ENCODE measurements around the gene SUDS3. TPM values are rescaled to one million over a fixed set of nuclear protein-coding genes. Genes with fewer than 3 reads are reported as not detected.

SUDS3 gene
- polyA plus RNA-seq, 3 donors, result 7.3 to 18.3 (median 7.8) TPM

GRCh38 chr12:118429688-118430383 is 53.5 kb downstream of the SUDS3 start:
- 66 to 70% (median 67%) methylated on average over 7 of the region's 7 CpGs for WGBS, 3 donors
- no peak overlapping the region for H3K27ac ChIP-seq (ENCODE audit: low read depth, low read length)

- no peak overlapping the region for H3K27ac ChIP-seq (ENCODE audit: low read depth, low read length)
- 71 to 88% (median 79%) methylated on average over 4 of the region's 4 CpGs for WGBS, 3 donors
Measured at GRCh38 chr12:118430516-118430915, 54.2 kb downstream of the SUDS3 start.

DNA sequence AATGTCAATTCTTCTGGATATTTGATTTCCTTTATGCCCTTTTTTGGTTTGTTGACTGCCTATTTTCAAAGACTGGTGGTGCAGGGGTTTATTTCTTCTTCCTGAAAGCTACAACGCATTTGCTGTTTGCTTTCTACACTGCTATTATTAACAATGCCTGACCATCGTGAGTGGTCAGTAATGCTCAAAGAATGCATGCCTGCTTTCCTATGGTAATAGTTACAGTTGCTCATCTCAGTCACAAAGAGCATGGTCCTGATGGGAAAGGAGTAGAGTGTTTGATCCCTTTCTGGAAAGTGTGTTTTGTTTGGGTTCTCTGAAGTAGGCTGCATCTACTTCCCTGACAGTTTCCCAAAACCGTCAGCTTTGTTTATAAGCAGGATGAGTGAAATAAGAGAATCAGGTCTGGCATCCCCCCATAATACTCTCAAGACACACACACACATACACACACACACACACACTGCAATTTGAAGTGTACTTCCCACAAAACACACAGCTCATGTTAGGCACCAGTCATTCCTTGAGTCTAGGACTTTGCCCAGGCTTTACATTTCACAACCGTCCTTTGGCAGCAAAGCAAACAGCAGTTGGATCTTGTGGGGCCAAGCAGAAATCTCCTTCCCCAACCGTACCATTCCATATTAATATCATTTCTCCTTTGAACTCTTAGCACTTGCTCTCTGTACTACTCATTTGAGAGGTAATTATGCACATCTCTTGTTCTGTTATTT is 56.6 kb downstream of the SUDS3 start:
- WGBS, 3 donors, result 58 to 67% (median 65%) methylated on average over 5 of the region's 5 CpGs
- H3K27ac ChIP-seq (ENCODE audit: low read depth, low read length), result no peak overlapping the region

GRCh38 chr12:118436002-118436730 is 59.8 kb downstream of the SUDS3 start:
- H3K27ac ChIP-seq (ENCODE audit: low read depth, low read length), result no peak overlapping the region
- 68 to 72% (median 68%) methylated on average over 10 of the region's 10 CpGs for WGBS, 3 donors

DNA sequence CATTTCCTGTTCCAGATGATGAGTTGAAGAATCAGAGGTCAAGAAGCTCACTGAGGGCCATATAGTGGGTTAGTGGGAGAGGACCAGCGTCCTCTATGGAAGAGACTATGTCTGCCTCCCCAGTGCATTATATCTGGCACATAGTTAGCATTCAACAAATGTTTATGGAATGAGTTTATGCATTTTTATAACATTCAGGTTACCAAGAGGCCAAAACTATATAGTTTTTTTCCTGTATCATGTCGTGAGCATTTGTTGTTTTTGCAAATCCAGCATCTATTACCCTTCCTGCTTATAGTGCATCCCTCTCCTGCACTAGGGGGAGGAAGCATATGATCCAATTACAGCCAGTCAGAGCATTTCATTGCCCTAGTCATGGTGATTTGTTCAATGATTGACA is 60.6 kb downstream of the SUDS3 start:
- 46 to 56% (median 53%) methylated on average over 2 of the region's 2 CpGs for WGBS, 3 donors
- H3K27ac ChIP-seq (ENCODE audit: low read depth, low read length), result no peak overlapping the region

DNA sequence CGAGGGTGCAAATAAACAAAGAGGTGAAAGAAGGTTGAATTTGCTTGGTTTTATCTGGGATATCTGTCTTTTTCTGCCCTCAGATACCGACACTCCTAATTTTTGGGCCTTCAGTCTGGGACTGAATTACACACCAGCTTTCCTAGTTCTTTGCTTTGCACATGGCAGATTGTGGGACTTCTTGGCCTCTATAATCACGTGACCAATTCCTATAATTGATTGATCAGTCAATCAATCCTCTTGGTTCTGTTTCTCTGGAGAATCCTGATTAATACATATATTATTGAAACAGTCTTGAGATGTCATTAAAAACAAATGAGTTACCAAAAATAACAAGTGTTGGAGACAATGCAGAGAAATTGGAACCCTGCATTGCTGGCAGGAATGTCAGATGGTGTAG is 62.7 kb downstream of the SUDS3 start:
- WGBS, 3 donors, result 62 to 82% (median 79%) methylated on average over 3 of the region's 3 CpGs
- H3K27ac ChIP-seq (ENCODE audit: low read depth, low read length), result no peak overlapping the region

- 29 to 48% (median 36%) methylated on average over 4 of the region's 4 CpGs for WGBS, 3 donors
- no peak overlapping the region for H3K27ac ChIP-seq (ENCODE audit: low read depth, low read length)
Measured at GRCh38 chr12:118446247-118446646, 69.9 kb downstream of the SUDS3 start.

DNA sequence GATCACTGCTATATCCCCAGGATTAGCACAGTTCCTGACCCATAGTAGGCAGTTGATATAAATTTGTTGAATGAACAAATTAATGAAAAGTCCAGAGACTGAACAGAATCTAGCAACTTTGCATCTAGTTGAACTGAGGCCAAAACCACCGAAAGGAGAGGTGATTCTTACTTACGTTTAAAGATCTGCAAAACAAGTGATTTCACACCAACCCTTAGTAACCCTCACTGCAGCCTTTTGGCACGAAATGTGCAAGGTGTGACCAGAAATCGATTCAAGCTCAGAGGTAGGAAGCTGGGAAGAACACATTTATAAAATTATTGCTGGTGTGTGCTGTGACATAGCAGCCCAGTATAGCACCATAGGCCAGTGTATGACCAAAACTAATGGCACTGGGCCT is 70.8 kb downstream of the SUDS3 start:
- WGBS, 3 donors, result 55 to 71% (median 63%) methylated on average over 4 of the region's 4 CpGs
- H3K27ac ChIP-seq (ENCODE audit: low read depth, low read length), result no peak overlapping the region

DNA sequence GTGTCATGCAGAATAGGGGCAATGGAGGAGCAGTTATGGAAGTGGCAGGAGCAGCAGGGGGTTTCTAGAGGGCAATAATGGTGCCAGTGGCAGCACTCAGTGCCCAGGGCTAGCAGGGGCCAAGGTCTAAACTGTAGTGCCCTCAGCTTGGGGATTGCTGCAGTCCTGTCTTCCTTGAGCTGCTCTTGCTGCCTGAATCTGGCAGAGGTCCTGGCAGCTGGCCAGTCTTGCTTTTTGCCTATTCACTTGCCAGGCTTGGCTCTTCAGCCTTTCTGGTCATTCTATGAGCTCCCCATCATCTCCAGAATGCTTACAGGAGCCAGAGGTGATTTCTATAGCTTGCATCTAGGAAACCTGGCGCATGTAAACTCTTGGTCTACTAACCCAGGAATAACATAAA is 72.0 kb downstream of the SUDS3 start:
- WGBS, 3 donors, result 88 to 97% (median 96%) methylated on average over 1 of the region's 1 CpG
- no peak overlapping the region for H3K27ac ChIP-seq (ENCODE audit: low read depth, low read length)

GRCh38 chr12:118455327-118455726 is 79.0 kb downstream of the SUDS3 start:
- WGBS, 3 donors, result 56 to 85% (median 63%) methylated on average over 3 of the region's 3 CpGs
- no peak overlapping the region for H3K27ac ChIP-seq (ENCODE audit: low read depth, low read length)

GRCh38 chr12:118456741-118457140 is 80.4 kb downstream of the SUDS3 start:
- no peak overlapping the region for H3K27ac ChIP-seq (ENCODE audit: low read depth, low read length)

DNA sequence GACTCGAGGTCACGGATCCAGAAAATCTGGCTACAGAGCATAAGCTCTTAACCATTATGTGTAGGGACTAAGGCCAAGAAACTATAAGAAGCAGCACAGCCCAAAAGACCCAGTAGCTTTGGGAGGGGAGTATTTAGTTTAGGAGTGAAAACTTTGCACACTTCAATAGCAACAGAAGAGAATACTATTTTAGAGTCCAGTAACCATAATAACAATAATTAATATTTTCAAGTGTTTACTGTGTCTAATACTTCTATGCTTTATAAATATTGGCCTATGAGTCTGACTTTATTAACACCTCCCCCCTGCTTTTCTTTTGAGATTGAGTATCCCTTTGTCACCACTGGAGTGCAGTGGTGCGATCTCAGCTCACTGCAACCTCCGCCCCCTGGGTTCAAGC is 82.8 kb downstream of the SUDS3 start:
- H3K27ac ChIP-seq (ENCODE audit: low read depth, low read length), result no peak overlapping the region
- 90 to 97% (median 93%) methylated on average over 4 of the region's 4 CpGs for WGBS, 3 donors

GRCh38 chr12:118463677-118464076 is 87.3 kb downstream of the SUDS3 start:
- no peak overlapping the region for H3K27ac ChIP-seq (ENCODE audit: low read depth, low read length)
- WGBS, 3 donors, result 80 to 82% (median 81%) methylated on average over 4 of the region's 4 CpGs

GRCh38 chr12:118465706-118466105 is 89.4 kb downstream of the SUDS3 start:
- WGBS, 3 donors, result 91 to 100% (median 91%) methylated on average over 1 of the region's 1 CpG
- H3K27ac ChIP-seq (ENCODE audit: low read depth, low read length), result no peak overlapping the region

Other genes with a start within 250 kb of the SUDS3 start
- gene PEBP1, start 240.4 kb upstream of the SUDS3 start, polyA plus RNA-seq, result 100 to 1,000 TPM; 143 to 331 (median 288) TPM
- 10 to 100 TPM in 2 of 3 donors, 1 to 10 TPM in 1; 7.9 to 16.4 (median 12.0) TPM for gene TAOK3, start 3.6 kb upstream of the SUDS3 start, polyA plus RNA-seq

Measured in adipose tissue (tissue), 3 donors.